HCT116 (cell line): ENCODE data around the gene CCL16. TPM values are rescaled to one million over a fixed set of nuclear protein-coding genes. Genes with fewer than 3 reads are reported as not detected.

Source experiments
- ATAC-seq: fragments of 200-7000 bp; cut with Tn5 transposase; 2 replicates; pipeline ENCODE4 v1.9.1; 2020; ENCODE audit warnings: mild to moderate bottlenecking, moderate library complexity
- BruUV-seq: library from RNA; stranded (reverse); fragments of 400-500 nt; replicated peaks from 2 replicates; lab custom pipeline; 2021; lab: Mats Ljungman, UMichigan
- CTCF ChIA-PET: fragments of 300-600 bp; sonication (Branson Sonifier 250); formaldehyde crosslinking; loops from one replicate; lab custom pipeline; 2021; ENCODE audit warnings: antibody characterized with exemption; lab: Charles Lee
- POLR2A ChIA-PET: fragments of 300-600, 350-600 bp; sonication (Branson Sonifier 250); formaldehyde crosslinking; loops from one replicate; lab custom pipeline; 2021; ENCODE audit warnings: antibody characterized with exemption; lab: Charles Lee
- RAD21 ChIA-PET, 2 experiments: fragments of 300-600 bp; sonication (Branson Sonifier 250); formaldehyde crosslinking; loops; one replicate each; lab custom pipeline; 2023; ENCODE audit warnings: low total read pairs in 2 of 2; ENCODE audit not compliant: uncharacterized antibody in 2 of 2, unreplicated experiment in 2 of 2, low non-redundant PET in 1 of 2; lab: Charles Lee
- DNase-seq: peaks from one replicate; pipeline ENCODE4 v3.0.0-alpha.2; 2010; ENCODE audit warnings: low read depth, low spot score
- H2AFZ ChIP-seq: fragments of 200-600 bp; shearing (Covaris generic), sonication (generic); 2 replicates; pipeline ENCODE4 v1.6.1; 2017; ENCODE audit warnings: low read depth, mixed run types, mixed read lengths, antibody characterized with exemption, low read length; ENCODE audit not compliant: poor library complexity, severe bottlenecking
- H3K27ac ChIP-seq: 2 replicates; pipeline ENCODE4 v1.5.1; 2012; ENCODE audit warnings: low read depth, low read length
- H3K27me3 ChIP-seq: fragments of 200-600 bp; sonication (generic); 2 replicates; pipeline ENCODE4 v1.6.1; 2016; ENCODE audit warnings: mixed run types, low read length, mixed read lengths; ENCODE audit not compliant: insufficient read depth
- H3K36me3 ChIP-seq, 2 experiments: fragments of 200-500 bp in 1 of 2; fragments of 200-600 bp in 1 of 2; sonication (Bioruptor generic) in 1 of 2; sonication (generic) in 1 of 2; 2 replicates each; pipeline versions ENCODE4 v1.5.1 to v1.6.1; 2014 to 2016; ENCODE audit warnings: low read length in 2 of 2, inconsistent platforms in 1 of 2, mixed read lengths in 1 of 2, mixed run types in 1 of 2; ENCODE audit not compliant: insufficient read depth in 2 of 2, control insufficient read depth in 1 of 2
- H3K4me1 ChIP-seq, 2 experiments: fragments of 200-600 bp in 1 of 2; sonication (generic) in 1 of 2; 2 replicates each; pipeline versions ENCODE4 v1.5.1 to v1.6.1; 2012 to 2017; ENCODE audit warnings: low read length in 2 of 2, inconsistent platforms in 1 of 2, mild to moderate bottlenecking in 1 of 2, mixed read lengths in 1 of 2, mixed run types in 1 of 2, moderate library complexity in 1 of 2; ENCODE audit not compliant: insufficient read depth in 2 of 2, control insufficient read depth in 1 of 2
- H3K4me2 ChIP-seq: fragments of 200-600 bp; sonication (generic); 2 replicates; pipeline ENCODE4 v1.6.1; 2017; ENCODE audit warnings: mixed run types, low read length, mixed read lengths
- H3K4me3 ChIP-seq, 2 experiments: fragments of 200-600 bp in 1 of 2; sonication (generic) in 1 of 2; replicated peaks in 1 of 2; 2 replicates each; pipeline ENCODE4 v1.5.1; 2011 to 2016; ENCODE audit warnings: low read length in 2 of 2, control low read depth in 1 of 2, low read depth in 1 of 2, mild to moderate bottlenecking in 1 of 2, mixed read lengths in 1 of 2, mixed run types in 1 of 2
- H3K79me2 ChIP-seq: fragments of 200-600 bp; sonication (generic); 2 replicates; pipeline ENCODE4 v1.6.1; 2017; ENCODE audit warnings: mild to moderate bottlenecking, mixed run types, low read length, moderate library complexity, mixed read lengths; ENCODE audit not compliant: insufficient read depth
- H3K9ac ChIP-seq: fragments of 200-600 bp; sonication (generic); 2 replicates; pipeline ENCODE4 v1.6.1; 2016; ENCODE audit warnings: low read length, mixed read lengths
- H3K9me2 ChIP-seq: fragments of 200-600 bp; sonication (generic), shearing (Covaris generic); 2 replicates; pipeline ENCODE4 v1.6.1; 2017; ENCODE audit warnings: mixed run types, mild to moderate bottlenecking, moderate library complexity; ENCODE audit not compliant: insufficient read depth
- H3K9me3 ChIP-seq, 2 experiments: fragments of 200-500 bp in 1 of 2; fragments of 200-600 bp in 1 of 2; sonication (Bioruptor generic) in 1 of 2; sonication (generic) in 1 of 2; 2 replicates each; pipeline ENCODE4 v1.6.1; 2014 to 2017; ENCODE audit warnings: low read length in 2 of 2, mixed read lengths in 2 of 2, inconsistent platforms in 1 of 2, low read depth in 1 of 2, mild to moderate bottlenecking in 1 of 2, mixed run types in 1 of 2, moderate library complexity in 1 of 2; ENCODE audit not compliant: control insufficient read depth in 1 of 2, insufficient read depth in 1 of 2
- H4K20me1 ChIP-seq: fragments of 200-600 bp; sonication (generic), shearing (Covaris generic); 2 replicates; pipeline ENCODE4 v1.6.1; 2017; ENCODE audit warnings: mixed run types, mild to moderate bottlenecking, moderate library complexity; ENCODE audit not compliant: insufficient read depth
- CEBPB ChIP-seq: IDR thresholded peaks from 2 replicates; pipeline ENCODE4 v1.6.1; 2012; ENCODE audit warnings: low read depth
- CTCF ChIP-seq, 3 experiments: fragments of 200-600 bp in 1 of 3; sonication (generic) in 1 of 3; IDR thresholded peaks in 2 of 3; conservative IDR thresholded peaks in 1 of 3; 2 replicates each; pipeline ENCODE4 v1.5.1; 2012 to 2017; ENCODE audit warnings: low read depth in 2 of 3, low read length in 2 of 3, antibody characterized with exemption in 1 of 3, borderline replicate concordance in 1 of 3, control low read depth in 1 of 3, mild to moderate bottlenecking in 1 of 3, mixed read lengths in 1 of 3, mixed run types in 1 of 3, moderate library complexity in 1 of 3; ENCODE audit not compliant: insufficient read depth in 1 of 3
- EGR1 ChIP-seq: IDR thresholded peaks from 2 replicates; pipeline ENCODE4 v1.6.1; 2012; ENCODE audit warnings: low read depth
- EZH2 ChIP-seq: fragments of 200-600 bp; sonication (generic); IDR thresholded peaks from 2 replicates; pipeline ENCODE4 v1.6.1; 2017; ENCODE audit warnings: antibody characterized with exemption, mixed run types
- FOSL1 ChIP-seq: IDR thresholded peaks from 2 replicates; pipeline ENCODE4 v1.6.1; 2012; ENCODE audit warnings: low read depth
- JUND ChIP-seq: IDR thresholded peaks from 2 replicates; pipeline ENCODE4 v1.6.1; 2012
- POLR2AphosphoS5 ChIP-seq: IDR thresholded peaks from 2 replicates; pipeline ENCODE4 v1.6.1; 2011; ENCODE audit warnings: mild to moderate bottlenecking, low read depth, low read length, moderate library complexity
- SP1 ChIP-seq: IDR thresholded peaks from 2 replicates; pipeline ENCODE4 v1.6.1; 2012; ENCODE audit warnings: low read depth
- SRF ChIP-seq: IDR thresholded peaks from 2 replicates; pipeline ENCODE4 v1.6.1; 2012; ENCODE audit warnings: low read depth
- TCF7L2 ChIP-seq: IDR thresholded peaks from 2 replicates; pipeline ENCODE4 v1.7.0; 2011; ENCODE audit warnings: borderline replicate concordance, inconsistent platforms; ENCODE audit not compliant: insufficient read depth, insufficient read length; ENCODE audit errors: extremely low read depth
- YY1 ChIP-seq: IDR thresholded peaks from 2 replicates; pipeline ENCODE4 v1.6.1; 2011; ENCODE audit warnings: low read length, low read depth, moderate library complexity, mild to moderate bottlenecking; ENCODE audit not compliant: insufficient replicate concordance; ENCODE audit errors: extremely low read depth
- ZFX ChIP-seq: fragments of 450-650 bp; IDR thresholded peaks from 2 replicates; pipeline ENCODE4 v1.6.1; 2017
- intact Hi-C: fragments of 100-400 bp; cut with micrococcal nuclease; formaldehyde crosslinking; loops from 2 replicates; pipeline ENCODE4 v1.10.0; 2022
- total RNA-seq: library from RNA; stranded (reverse); gene quantifications from one replicate; pipeline ENCODE4 v1.2.1, GENCODE V29; 2021; ENCODE audit not compliant: unreplicated experiment
- TF ChIP-seq, protein P1 (sequence below): IDR thresholded peaks from 2 replicates; pipeline ENCODE4 v1.6.1; 2012
- TF ChIP-seq, protein P2 (sequence below): IDR thresholded peaks from 2 replicates; pipeline ENCODE4 v1.6.1; 2011; ENCODE audit warnings: mild to moderate bottlenecking, low read length, moderate library complexity; ENCODE audit not compliant: insufficient replicate concordance; ENCODE audit errors: extremely low read depth
- TF ChIP-seq, protein P3 (sequence below): IDR thresholded peaks from 2 replicates; pipeline ENCODE4 v1.6.1; 2012

CCL16 gene
- total RNA-seq, 1 experiment from 2014 or later: not detected

DNA sequence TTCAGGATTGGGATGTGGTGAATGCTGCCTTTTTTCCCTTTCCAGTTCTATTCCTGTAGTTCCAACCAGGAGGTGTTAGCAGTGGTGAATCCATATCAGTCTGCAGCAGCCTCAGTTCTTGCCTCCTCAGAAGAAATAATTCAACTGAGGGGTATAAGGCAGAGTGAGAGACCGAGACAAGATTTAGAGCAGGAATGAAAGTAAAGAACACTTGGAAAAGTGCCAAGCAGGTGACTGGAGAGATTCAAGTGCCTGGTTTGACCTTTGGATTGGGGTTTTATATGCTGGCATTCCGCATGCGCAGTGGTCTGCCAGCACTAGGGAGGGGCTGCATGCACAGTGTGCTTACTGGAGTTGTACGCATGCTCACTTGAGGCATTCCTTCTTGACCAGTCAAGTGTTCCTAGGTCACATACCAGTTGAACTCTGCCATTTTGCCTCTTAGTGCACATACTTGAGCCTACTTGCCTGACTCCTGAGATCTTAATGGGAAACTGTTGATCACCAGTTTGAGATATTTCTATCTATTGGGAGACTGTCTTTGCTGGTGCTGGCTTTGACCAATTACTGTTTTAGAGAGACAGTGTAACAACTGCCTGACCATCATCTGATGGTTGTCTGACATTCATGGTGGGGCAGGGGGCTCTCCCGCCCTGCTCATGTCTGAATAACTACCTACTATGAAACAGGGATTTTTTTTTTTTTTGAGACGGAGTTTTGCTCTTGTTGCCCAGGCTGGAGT lies 20.7 kb upstream of the CCL16 start:
- Histone ChIP-seq H4K20me1 (no peaks in the 10 kb centered on the region), H3K4me3 (no peak overlapping the region)
- intact Hi-C loops: no loop called here
- BruUV-seq: no TSS peak
- ATAC-seq: no peak
- TF ChIP-seq CTCF (IDR thresholded peaks at IDR 0.05 in 2 of 3, conservative IDR thresholded peaks at IDR 0.05 in 1 of 3; ENCODE audit: borderline replicate concordance in 1 of 3, insufficient read depth in 1 of 3, low read depth in 2 of 3, low read length in 2 of 3): no peak
- no peak for TF ChIP-seq TCF7L2
- TF ChIP-seq, protein P1, sequence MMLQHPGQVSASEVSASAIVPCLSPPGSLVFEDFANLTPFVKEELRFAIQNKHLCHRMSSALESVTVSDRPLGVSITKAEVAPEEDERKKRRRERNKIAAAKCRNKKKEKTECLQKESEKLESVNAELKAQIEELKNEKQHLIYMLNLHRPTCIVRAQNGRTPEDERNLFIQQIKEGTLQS: no peak
- TF ChIP-seq, protein P2, sequence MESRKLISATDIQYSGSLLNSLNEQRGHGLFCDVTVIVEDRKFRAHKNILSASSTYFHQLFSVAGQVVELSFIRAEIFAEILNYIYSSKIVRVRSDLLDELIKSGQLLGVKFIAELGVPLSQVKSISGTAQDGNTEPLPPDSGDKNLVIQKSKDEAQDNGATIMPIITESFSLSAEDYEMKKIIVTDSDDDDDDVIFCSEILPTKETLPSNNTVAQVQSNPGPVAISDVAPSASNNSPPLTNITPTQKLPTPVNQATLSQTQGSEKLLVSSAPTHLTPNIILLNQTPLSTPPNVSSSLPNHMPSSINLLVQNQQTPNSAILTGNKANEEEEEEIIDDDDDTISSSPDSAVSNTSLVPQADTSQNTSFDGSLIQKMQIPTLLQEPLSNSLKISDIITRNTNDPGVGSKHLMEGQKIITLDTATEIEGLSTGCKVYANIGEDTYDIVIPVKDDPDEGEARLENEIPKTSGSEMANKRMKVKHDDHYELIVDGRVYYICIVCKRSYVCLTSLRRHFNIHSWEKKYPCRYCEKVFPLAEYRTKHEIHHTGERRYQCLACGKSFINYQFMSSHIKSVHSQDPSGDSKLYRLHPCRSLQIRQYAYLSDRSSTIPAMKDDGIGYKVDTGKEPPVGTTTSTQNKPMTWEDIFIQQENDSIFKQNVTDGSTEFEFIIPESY: no peak
- no peak for TF ChIP-seq CEBPB
- TF ChIP-seq, protein P3, sequence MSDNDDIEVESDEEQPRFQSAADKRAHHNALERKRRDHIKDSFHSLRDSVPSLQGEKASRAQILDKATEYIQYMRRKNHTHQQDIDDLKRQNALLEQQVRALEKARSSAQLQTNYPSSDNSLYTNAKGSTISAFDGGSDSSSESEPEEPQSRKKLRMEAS: no peak
- no peak for TF ChIP-seq SP1
- TF ChIP-seq YY1: no peak
- TF ChIP-seq ZFX: no peak
- TF ChIP-seq SRF: no peak
- no peak for TF ChIP-seq JUND
- TF ChIP-seq EGR1: no peak
- TF ChIP-seq POLR2AphosphoS5: no peak
- TF ChIP-seq EZH2: no peak
- no peak for TF ChIP-seq FOSL1
- TF ChIP-seq, all 23 proteins: peak for 0
- CTCF ChIA-PET: no interaction called here
- H3K27me3 ChIP-seq: 0 out of 2 replicates have a peak, but pooled peaks cover 3% of the 10 kb centered on the region
- no peak overlapping the region for H3K4me2 ChIP-seq
- RAD21 ChIA-PET: no interaction called here
- POLR2A ChIA-PET: no interaction called here
- no peak overlapping the region for H2AFZ ChIP-seq
- no peaks in the 10 kb centered on the region for H3K79me2 ChIP-seq
- H3K9ac ChIP-seq: no peak overlapping the region
- H3K27ac ChIP-seq: no peak overlapping the region
- H3K4me1 ChIP-seq: no peaks in the 10 kb centered on the region
- H3K9me2 ChIP-seq: no peaks in the 10 kb centered on the region
- H3K36me3 ChIP-seq: no peaks in the 10 kb centered on the region
- H3K9me3 ChIP-seq: no peaks in the 10 kb centered on the region
- DNase-seq: no peak
